Measurements from ENCODE around the gene NUDT6.
"Not testable (repeated sequence)": the region's sequence is repeated elsewhere in the genome, so short reads cannot be mapped to it uniquely, and the experiment has no call there.

NUDT6 gene

DNA sequence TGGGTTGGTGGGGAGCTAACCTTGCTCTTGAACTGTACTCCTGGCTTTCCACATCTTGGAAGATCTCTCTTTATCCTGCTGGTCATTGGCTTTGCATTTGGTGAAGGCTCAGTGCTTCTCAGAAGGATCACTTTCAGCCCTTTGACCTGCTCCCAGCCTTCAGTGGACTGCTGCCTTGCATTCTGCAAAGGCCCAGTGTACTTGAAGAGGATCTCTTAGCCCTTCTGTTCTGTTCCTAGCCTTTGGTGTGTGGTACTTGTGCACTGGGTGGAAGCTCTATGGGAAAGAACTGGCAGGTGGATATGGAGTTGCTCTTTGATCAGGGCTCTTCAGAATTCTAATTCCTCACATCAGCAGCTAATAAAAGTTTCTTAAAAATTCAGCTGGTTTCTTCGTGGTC lies 49.3 kb downstream of the NUDT6 start:
- DNase-seq, result no peak

DNA sequence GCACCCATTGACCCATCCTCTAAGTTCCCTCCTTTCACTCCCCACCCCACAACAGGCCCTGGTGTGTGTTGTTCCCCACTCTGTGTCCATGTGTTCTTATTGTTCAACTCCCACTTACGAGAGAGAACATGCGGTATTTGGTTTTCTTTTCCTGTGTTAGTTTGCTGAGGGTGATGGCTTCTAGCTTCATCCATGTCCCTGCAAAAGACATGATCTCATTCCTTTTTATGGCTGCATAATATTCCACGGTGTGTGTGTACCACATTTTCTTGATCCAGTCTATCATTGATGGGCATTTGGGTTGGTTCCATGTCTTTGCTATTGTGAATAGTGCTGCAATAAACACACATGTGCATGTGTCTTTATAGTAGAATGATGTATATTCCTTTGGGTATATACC lies 54.2 kb downstream of the NUDT6 start:
- not testable (repeated sequence) for DNase-seq

DNA sequence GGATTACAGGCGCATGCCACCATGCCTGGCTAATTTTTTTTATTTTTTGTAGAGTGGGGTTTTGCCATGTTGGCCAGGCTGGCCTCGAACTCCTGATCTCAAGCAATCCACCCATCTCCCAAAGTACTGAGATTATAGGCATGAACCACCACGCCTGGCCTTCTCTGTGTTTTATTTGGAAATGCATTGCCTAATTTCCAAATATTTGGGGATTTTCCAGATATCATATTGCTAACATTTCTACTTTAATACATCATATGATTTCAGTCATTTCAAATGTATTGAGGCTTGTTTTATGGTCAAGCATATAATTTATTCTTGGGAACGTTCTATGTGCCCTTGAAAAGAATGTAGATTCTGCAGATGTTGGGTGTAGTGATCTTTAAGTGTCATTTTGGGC lies 57.0 kb downstream of the NUDT6 start:
- DNase-seq, result no peak

- DNase-seq, result peak in 1 of 2 experiments; percentile 8
Observed at GRCh38 chr4:122863639-122864038, 58.8 kb downstream of the NUDT6 start.

DNA sequence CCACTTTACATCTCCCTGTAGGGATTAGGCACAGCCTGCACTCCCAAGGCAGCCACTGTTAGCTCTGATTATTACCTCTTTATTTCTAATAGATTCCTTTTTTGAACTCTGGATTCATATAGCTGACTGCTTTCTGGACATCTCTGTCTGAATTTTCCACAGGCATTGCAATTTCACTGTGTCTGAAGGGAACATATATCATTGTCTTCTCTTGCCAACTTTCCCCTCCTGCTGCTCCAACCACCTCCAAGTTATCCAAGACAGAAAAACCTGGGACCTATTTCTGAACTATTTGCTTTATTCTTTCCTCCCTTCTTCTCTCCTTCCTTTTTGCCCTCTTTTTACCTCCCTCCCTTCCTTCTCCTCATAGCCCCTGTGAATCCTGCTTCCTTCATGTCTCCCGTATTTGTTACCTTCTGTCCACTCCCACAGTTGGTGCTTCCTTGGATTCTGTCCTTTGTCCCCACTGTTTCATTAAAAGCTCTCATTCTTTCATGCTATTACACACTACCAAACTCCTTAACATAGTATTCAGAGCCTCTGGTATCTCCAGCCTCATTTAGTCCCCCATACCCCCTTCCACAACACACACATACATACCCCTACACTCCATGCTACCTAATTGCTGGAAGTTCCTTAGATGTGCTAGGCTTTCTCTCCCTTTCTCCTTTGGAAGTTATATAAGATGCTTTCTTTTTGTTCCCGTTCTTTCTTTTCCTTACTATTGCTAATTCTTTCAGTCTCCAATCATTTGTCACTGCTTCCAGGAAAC lies 61.0 kb downstream of the NUDT6 start:
- peak in 1 of 2 experiments; percentile 13 for DNase-seq

DNA sequence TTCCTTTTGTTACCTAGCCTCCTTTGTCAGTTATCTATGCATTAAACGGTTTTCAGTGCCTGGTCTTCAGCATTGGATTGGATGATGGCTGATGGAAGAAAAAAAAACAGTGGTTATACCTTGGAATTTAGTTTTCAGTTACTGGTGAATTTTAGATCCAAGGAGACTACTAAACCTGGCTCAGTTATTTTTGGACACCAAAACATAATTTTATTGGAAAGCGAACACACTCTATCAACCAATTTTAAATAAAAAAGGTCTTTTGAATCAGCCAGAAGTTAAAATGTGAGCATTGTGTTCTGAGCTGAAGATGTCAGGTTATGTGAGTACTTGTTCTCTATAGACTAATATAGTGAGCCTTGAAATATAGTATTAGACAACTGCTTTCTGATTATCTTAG lies 63.7 kb downstream of the NUDT6 start:
- DNase-seq, result no peak

GRCh38 chr4:122857160-122857559 lies 65.2 kb downstream of the NUDT6 start:
- DNase-seq, result no peak

DNA sequence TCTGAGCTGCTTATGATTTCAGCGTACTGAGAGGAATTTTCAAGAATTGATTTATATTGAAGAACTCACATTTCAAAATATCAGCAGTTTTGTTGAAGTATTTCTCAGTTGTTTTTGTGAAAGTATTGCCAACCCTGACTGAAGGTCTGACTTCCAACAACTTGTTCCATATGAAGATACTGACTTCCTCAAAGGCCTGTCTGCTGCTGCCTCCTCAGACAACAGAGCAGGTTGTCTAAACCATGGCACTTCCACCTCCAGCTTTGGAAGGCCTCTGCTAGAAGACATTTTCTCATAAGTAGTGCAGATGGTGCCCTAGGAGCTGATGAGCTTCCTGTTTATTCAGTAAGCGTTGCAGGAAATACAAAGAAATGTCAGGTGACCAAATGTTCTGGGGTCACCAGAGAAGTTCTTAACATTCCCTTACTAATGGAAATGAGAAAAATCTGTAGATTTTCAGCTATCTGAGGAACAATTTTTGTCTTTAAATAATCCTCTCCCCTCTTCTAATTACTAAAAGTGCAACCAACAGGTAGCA lies 67.0 kb downstream of the NUDT6 start:
- peak in 1 of 2 experiments; percentile 24 for DNase-seq

GRCh38 chr4:122854447-122855352 lies 67.7 kb downstream of the NUDT6 start:
- peak; percentile 67 to 81 for DNase-seq

DNA sequence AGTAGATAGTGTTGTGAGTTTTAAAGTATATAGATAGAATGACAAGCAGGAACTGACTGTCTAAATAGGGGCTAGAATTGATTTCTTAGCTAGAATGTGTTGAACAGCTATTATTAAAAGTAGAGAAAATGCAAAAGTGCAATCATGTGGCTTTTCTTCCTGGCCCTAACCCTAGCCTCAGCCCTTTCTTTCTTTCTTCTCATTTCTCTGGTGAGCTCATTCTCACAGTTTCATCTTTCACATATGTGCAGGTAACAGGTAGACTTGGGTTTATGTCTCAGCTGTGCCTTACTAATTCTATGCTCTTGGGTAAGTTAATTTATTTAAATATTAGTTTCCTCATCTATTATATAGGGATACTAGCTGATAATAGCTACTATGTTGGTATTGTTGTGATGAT lies 70.8 kb downstream of the NUDT6 start:
- no peak for DNase-seq

GRCh38 chr4:122849789-122850188 lies 72.6 kb downstream of the NUDT6 start:
- not testable (repeated sequence) for DNase-seq

GRCh38 chr4:122847931-122848330 lies 74.5 kb downstream of the NUDT6 start:
- no peak for DNase-seq

DNA sequence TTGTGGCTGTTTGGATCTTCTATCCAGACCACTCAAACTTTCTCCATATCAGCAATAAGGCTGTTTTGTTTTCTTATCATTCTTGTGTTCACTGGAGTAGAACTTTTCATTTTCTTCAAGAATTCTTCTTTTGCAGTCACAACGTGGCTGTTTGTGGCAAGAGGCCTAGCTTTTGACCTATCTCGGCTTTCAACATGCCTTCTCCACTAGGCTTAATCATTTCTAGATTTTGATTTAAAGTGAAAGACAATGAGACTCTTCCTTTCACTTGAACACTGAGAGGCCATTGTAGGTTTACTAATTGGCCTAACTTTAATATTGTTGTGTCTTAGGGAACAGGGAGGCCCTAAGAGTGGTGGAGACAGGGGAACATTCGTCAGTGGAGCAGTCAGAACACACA lies 76.6 kb downstream of the NUDT6 start:
- no peak for DNase-seq

- DNase-seq, result no peak
Observed at GRCh38 chr4:122845066-122845465, 77.3 kb downstream of the NUDT6 start.

GRCh38 chr4:122844391-122844790 lies 78.0 kb downstream of the NUDT6 start:
- DNase-seq, result not testable (repeated sequence)

GRCh38 chr4:122842984-122843531 lies 79.3 kb downstream of the NUDT6 start:
- no peak for DNase-seq

All from NCI-H446 (cell line).